ENCODE results near the gene ENOSF1. TPM values are rescaled to one million over a fixed set of nuclear protein-coding genes. Genes with fewer than 3 reads are reported as not detected.
"Not testable (repeated sequence)": the region's sequence is repeated elsewhere in the genome, so short reads cannot be mapped to it uniquely, and the experiment has no call there.

ENOSF1 gene
- total RNA-seq, 1 donor from 2014 or later = 2.0 TPM

GRCh38 chr18:708096-708495, 4.3 kb downstream of the ENOSF1 start:
- FAIRE-seq (no peak), DNase-seq (ENCODE audit: low spot score in 2 of 2) (no peak)

- DNase-seq (ENCODE audit: low spot score in 2 of 2) (no peak), FAIRE-seq (no peak)
These were observed 6.0 kb downstream of the ENOSF1 start for GRCh38 chr18:706405-706804.

DNA sequence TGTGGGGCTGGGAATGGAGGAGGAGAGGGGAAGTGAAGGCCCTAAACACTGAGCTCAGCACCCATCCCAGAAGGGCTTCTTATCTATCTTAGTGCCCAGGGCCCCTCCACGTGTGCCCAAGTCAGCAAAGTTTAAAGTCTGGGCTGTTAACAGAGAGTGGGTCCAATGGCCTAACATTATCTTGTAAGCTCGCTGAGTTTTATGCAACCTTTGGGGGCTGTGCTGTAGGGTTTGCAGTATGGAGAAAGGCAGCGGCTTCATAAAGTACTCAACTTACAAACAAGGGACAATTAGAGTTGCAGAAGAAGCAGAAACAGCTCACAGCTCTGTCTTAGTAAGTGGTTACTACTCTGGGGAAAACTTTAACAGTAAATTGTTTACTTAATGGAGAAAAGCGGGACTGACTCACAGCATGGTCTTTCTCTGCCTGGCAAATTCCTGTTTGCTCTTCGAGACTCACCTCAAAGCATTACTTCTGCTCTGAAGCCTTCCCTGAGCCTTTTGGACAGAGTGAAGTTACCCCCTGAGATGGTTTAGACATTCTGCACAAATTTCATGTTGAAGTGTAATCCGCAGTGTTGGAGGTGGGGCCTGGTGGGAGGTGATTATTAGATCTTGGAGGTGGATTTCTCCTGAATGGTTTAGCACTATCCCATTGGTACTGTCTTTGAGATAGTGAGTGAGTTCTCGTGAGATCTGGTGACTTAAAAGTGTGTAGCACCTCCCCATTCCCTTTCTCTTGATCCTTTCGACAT, 9.0 kb downstream of the ENOSF1 start:
- DNase-seq (ENCODE audit: low spot score in 2 of 2) (no peak), FAIRE-seq (no peak)

- no peak for FAIRE-seq
- no peak for DNase-seq (ENCODE audit: low spot score in 2 of 2)
These were observed 14.6 kb downstream of the ENOSF1 start for GRCh38 chr18:697800-698199.

- FAIRE-seq (no peak), DNase-seq (ENCODE audit: low spot score in 2 of 2) (no peak)
These were observed 15.4 kb downstream of the ENOSF1 start for GRCh38 chr18:697012-697411.

- no peak for FAIRE-seq
- no peak for DNase-seq (ENCODE audit: low spot score in 2 of 2)
These were observed 18.8 kb downstream of the ENOSF1 start for GRCh38 chr18:693466-694187.

- DNase-seq (ENCODE audit: low spot score in 2 of 2) (no peak), FAIRE-seq (no peak)
These were observed 19.6 kb downstream of the ENOSF1 start for GRCh38 chr18:692824-693223.

DNA sequence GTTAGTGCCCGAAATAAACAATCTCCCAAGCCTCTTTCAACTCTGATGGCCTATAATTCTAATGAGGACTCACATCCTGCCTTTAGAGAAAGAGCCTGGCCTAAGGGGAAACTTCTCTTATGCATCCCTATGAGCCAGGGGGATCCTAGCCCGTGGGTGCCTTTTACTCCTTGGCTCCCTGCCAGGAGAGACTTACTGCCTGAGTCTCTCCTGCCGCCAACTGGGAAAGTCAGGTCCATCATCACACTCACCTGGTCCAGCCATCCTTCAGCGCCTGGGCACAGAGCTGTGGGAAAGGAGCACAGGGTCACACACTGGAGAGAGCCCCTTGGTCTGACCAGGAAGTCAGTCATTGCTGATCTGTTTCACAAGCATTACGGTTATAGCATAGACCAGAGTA, 24.1 kb downstream of the ENOSF1 start:
- FAIRE-seq (no peak), DNase-seq (ENCODE audit: low spot score in 2 of 2) (no peak)

DNA sequence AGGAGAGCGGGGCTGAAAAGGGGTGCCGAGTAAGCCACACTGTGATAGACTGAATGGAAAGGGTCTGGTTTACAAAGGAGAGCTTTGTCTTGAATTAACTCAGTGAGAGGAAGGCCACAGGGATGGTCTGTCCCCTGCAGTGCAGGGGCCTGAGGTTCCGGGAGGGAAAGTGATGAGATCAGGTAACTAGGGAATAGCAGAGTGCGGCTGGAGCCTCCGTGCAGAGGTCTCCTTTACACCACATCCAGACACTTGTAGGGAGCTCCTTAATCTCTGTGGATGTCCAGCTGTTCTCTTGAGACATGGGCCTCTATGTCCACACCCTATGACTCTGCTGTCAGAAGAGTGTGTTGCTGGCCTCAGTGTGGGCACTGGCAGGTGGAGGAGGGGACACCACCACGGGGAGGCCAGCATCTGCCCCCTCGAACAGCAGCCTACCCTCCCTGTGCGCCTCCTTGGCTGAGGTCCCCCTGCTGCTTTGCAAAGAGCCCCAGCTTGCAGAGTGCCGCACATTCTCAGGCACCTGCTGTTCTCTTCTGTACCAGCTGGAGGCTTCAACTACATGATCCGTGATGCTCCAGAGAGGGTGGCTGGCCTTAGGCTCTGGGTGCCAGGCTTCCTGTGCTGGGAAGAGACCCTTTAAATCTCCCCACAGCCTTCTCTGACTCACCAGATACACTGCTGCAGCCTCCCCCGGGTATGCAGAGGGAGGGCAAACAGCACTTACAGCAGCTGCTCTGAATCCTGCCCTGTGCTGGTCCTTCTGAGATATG, 25.9 kb downstream of the ENOSF1 start:
- DNase-seq (ENCODE audit: low spot score in 2 of 2) (no peak), FAIRE-seq (no peak)

- DNase-seq (ENCODE audit: low spot score in 2 of 2) (no peak), FAIRE-seq (no peak)
These were observed 27.0 kb downstream of the ENOSF1 start for GRCh38 chr18:685438-685837.

- no peak for FAIRE-seq
- no peak for DNase-seq (ENCODE audit: low spot score in 2 of 2)
These were observed 28.9 kb downstream of the ENOSF1 start for GRCh38 chr18:683531-683930.

GRCh38 chr18:682833-683232, 29.6 kb downstream of the ENOSF1 start:
- no peak for FAIRE-seq
- no peak for DNase-seq (ENCODE audit: low spot score in 2 of 2)

DNA sequence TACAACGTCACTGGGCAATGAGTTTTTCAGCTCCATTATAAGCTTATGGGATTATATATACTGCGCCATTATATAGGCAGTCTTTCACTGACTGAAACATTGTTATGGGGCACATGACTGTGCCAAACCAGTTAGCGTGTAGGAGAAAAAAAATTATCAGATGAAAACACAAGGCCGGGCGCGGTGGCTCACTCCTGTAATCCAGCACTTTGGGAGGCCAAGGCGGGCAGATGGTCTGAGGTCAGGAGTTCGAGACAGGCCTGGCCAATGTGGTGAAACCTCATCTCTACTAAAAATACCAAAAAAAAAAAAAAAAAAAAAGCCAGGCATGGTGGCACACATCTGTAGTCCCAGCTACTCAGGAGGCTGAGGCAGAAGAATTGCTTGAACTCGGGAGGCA, 30.0 kb downstream of the ENOSF1 start:
- not testable (repeated sequence) for DNase-seq (ENCODE audit: low spot score in 2 of 2); FAIRE-seq

DNA sequence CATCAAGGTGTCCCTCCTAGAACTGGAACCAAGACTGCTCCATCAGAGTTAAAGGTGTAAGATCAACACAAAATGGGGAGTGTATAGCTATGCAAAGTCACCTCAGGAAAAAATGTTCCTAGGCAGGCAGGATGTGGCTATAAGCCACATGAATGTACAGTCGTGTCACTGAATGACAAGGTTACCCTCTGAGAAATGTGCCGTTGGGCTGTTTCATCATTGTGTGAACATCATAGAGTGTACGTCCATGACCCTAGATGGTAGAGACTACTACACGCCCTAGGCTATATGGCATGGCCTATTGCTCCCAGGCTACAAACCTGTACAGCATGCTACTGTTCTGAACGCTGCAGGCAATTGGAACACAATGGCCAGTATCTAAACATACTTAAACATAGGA, 30.4 kb downstream of the ENOSF1 start:
- no peak for DNase-seq (ENCODE audit: low spot score in 2 of 2)
- FAIRE-seq = no peak

DNA sequence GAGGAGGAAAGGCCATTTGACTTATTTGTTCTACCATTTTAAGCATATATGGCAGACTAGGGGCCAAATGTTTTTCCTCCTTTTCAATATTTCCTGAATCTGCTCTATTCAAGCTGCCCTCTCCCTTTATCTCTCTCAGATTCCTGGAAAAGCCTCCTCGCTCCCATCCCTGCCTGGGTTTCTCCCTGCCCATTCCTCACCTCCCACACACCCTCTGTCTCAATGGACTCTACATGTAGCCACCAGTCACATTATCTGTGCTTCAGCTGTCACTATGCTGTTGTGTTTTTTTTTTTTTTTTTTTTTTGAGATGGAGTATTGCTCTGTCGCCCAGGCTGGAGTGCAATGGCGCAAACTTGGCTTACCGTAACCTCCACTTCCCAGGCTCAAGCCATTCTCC, 32.0 kb downstream of the ENOSF1 start:
- FAIRE-seq = no peak
- no peak for DNase-seq (ENCODE audit: low spot score in 2 of 2)

DNA sequence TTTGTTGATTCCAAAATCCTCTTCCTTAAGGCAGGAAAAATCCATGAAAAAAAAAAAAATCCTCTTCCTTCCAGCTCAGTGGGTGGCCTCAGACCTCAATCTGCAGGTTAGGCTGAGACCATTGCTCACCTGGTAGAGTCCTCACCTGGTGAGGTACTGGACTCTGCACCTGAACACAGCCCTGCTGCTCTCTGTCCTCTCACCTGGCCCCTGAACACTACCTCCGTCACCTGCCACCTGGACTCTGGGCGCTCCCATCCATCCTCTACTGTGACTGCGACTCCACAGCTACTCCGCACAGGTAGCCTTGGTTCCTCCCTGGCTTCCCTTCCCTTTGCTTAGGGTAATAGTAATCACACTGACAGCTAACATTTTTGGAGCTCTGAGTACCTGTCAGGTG, 32.9 kb downstream of the ENOSF1 start:
- DNase-seq (ENCODE audit: low spot score in 2 of 2) (no peak), FAIRE-seq (no peak)

DNA sequence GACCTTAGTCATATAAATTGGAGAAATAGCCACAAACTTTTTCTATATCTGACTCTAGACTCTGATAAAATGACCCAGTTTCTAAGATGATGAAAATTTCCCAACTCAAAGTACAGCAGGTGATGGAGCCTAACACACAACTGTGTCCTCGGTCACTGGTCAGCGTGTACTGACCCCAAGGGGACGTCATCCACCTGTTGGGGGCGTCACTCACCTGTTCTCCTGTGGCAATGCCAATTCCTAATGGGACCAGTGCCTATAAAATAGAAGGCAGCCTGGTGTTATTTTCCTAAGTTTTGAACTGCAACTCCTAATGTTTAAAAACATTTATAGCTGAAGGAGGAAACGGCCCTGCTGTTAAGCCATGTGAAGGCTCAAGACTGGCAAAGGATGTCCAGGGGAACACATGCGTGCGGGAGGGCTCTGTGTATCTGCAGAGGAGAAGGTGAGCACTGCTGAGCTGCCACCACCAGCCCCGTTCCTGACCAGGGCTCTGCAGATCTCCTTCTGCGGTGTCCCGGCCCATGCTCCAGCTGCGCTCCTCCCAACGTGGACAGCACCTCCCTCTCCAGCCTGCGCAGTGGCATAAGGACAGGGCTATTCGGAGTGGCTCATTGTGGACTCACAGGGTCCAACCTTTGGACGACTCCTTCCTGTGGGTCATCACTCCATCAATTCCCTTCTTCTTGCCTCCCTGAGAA, 33.8 kb downstream of the ENOSF1 start:
- FAIRE-seq = no peak

DNA sequence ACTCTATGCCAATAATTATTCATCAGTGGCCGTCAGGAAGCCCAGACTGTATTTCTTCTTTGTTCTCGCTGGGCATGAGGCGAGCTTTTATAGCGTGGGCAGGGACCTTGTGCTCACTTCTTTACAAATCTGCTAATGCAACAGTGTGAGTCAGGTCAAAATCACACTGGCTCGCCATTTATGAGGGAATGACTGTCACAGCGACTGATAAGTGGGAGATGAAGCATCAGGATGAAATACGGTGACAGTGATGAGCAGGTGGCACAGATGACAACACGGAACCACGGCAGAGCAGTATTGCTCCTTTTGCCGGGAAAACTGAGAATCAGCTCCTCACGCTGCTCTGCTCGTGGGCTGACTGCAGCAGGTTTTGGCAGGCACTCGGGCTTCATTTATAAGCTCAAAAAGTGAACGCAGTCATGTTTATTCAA, 34.5 kb downstream of the ENOSF1 start:
- DNase-seq (ENCODE audit: low spot score in 2 of 2) (peak in 1 of 2 donors; percentile 27), FAIRE-seq (no peak)

More for the DNA sequence above, 33.8 kb downstream of the ENOSF1 start:
- DNase-seq (ENCODE audit: low spot score in 2 of 2) = no peak

- DNase-seq (ENCODE audit: low spot score in 2 of 2) = no peak
- FAIRE-seq = no peak
These were observed 35.3 kb downstream of the ENOSF1 start for GRCh38 chr18:677145-677544.

GRCh38 chr18:676736-677135, 35.7 kb downstream of the ENOSF1 start:
- no peak for DNase-seq (ENCODE audit: low spot score in 2 of 2)
- no peak for FAIRE-seq

GRCh38 chr18:676069-676468, 36.4 kb downstream of the ENOSF1 start:
- DNase-seq (ENCODE audit: low spot score in 2 of 2) (no peak), FAIRE-seq (no peak)

Data from frontal cortex (tissue), 4 donors.